ENCODE measurements around the gene GPR132.

Gene GPR132

DNA sequence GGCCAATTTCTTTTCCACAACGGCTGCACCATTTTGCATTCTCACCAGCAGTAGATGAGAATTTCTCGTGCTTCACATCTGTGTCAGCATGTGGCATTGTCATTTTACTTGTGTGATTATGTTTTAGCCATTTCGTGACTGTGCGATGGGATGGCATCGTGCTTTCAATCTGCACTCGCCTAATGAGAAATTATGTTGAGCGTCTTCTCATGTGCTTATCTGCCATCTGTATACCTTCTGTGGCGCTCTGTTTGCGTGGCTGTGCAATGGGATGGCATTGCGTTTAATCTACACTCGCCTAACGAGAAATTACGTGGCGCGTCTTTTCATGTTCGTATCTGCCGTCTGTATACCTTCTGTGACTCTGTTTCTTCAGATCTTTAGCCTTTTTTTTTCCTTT is 14.9 kb upstream of the GPR132 start:
- H3K9ac ChIP-seq (ENCODE audit: low read length): no peak overlapping the region
- no peaks in the 10 kb centered on the region for H3K9me3 ChIP-seq (ENCODE audit: control insufficient read depth, low read depth, low read length)
- no peak overlapping the region for H3K27ac ChIP-seq (ENCODE audit: low read length)
- H3K4me3 ChIP-seq (ENCODE audit: low read length): no peak overlapping the region
- H3K4me1 ChIP-seq (ENCODE audit: control insufficient read depth, low read depth, low read length): peaks cover 7% of the 10 kb centered on the region
- H3K36me3 ChIP-seq (ENCODE audit: control insufficient read depth, low read depth, low read length): no peaks in the 10 kb centered on the region
- H3K27me3 ChIP-seq (ENCODE audit: control insufficient read depth, insufficient read depth, low read length): peaks cover 9% of the 10 kb centered on the region

DNA sequence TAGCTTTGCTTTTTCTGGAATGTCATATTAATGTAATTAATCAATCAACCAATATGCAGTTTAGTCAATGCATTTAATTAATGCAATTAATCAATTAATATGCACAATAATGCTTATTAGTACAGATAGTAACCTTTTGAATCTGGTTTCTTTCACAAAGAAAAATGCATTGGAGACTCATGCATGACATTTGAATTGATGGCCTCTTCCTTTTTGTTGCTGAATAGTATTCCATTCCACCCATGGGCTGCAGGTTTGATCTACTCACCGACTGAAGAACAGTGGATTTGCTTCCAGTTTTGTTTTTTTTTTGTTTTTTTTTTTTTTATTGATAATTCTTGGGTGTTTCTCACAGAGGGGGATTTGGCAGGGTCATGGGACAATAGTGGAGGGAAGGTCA is 13.1 kb upstream of the GPR132 start:
- Histone ChIP-seq H3K36me3 (ENCODE audit: control insufficient read depth, low read depth, low read length) (no peaks in the 10 kb centered on the region), H3K27me3 (ENCODE audit: control insufficient read depth, insufficient read depth, low read length) (no peaks in the 10 kb centered on the region), H3K9me3 (ENCODE audit: control insufficient read depth, low read depth, low read length) (no peaks in the 10 kb centered on the region), H3K4me1 (ENCODE audit: control insufficient read depth, low read depth, low read length) (peaks cover 7% of the 10 kb centered on the region), H3K27ac (ENCODE audit: low read length) (no peak overlapping the region), H3K9ac (ENCODE audit: low read length) (no peak overlapping the region), H3K4me3 (ENCODE audit: low read length) (no peak overlapping the region)

DNA sequence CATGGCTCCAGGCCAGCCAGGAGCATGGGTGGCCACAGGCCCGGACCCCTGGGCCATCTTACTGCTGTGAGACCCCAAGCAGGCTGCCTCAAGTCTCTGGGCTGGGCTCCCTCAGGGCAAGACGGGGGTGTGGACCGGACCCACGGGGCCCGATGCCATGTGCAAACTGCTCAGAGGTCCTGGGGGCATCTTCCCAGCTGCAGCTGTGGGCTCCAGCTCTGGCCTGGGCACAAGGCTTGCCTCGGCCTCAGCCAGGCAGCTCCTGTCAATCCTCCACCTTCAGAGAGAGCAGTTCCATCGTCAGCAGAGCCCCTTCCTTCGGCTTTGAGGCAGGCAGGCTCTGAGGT is 12.4 kb upstream of the GPR132 start:
- no peaks in the 10 kb centered on the region for H3K9me3 ChIP-seq (ENCODE audit: control insufficient read depth, low read depth, low read length)
- no peak overlapping the region for H3K9ac ChIP-seq (ENCODE audit: low read length)
- no peak overlapping the region for H3K27ac ChIP-seq (ENCODE audit: low read length)
- H3K4me1 ChIP-seq (ENCODE audit: control insufficient read depth, low read depth, low read length): peaks cover 7% of the 10 kb centered on the region
- no peaks in the 10 kb centered on the region for H3K27me3 ChIP-seq (ENCODE audit: control insufficient read depth, insufficient read depth, low read length)
- H3K36me3 ChIP-seq (ENCODE audit: control insufficient read depth, low read depth, low read length): no peaks in the 10 kb centered on the region
- no peak overlapping the region for H3K4me3 ChIP-seq (ENCODE audit: low read length)

DNA sequence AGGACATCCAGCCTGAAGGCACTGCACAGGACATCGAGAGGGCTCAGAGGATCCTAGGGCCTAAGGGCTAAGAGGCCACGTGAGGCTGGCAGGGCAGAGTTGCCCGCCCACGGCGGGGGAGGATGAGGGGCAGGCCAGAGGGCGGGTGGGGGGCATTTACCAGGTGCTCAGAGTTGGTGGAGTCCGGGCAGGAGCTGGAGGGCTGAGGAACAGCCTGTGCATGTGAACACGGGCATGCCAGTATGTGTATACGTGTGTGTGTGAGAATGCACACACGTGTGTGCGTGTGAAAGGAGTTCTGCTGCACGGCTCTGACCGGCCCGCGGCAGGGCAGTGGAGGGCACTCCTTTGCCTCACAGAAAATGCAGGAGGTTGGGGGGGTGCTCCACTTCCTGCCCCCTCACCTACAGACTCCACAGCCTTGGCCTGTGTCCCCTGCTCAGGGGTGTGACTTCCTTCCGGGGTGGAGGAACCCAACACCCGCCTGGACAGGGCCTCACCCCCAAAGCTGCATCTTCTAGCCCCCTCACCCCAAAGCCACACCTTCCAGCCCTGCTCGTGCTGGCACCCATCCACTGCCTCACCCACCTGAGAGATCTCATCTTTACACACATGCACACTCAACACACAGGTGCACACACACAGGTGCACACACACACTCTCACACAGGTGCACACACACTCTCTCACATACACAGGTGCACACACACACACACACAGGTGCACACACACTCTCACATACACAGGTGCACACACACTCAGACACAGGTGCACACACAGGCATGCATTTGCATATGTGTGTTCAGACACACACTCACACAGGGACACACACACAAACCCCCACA is 11.8 kb upstream of the GPR132 start:
- H3K9me3 ChIP-seq (ENCODE audit: control insufficient read depth, low read depth, low read length): no peaks in the 10 kb centered on the region
- no peak overlapping the region for H3K4me3 ChIP-seq (ENCODE audit: low read length)
- H3K4me1 ChIP-seq (ENCODE audit: control insufficient read depth, low read depth, low read length): peaks cover 7% of the 10 kb centered on the region
- H3K9ac ChIP-seq (ENCODE audit: low read length): no peak overlapping the region
- no peaks in the 10 kb centered on the region for H3K36me3 ChIP-seq (ENCODE audit: control insufficient read depth, low read depth, low read length)
- H3K27ac ChIP-seq (ENCODE audit: low read length): no peak overlapping the region
- no peaks in the 10 kb centered on the region for H3K27me3 ChIP-seq (ENCODE audit: control insufficient read depth, insufficient read depth, low read length)

DNA sequence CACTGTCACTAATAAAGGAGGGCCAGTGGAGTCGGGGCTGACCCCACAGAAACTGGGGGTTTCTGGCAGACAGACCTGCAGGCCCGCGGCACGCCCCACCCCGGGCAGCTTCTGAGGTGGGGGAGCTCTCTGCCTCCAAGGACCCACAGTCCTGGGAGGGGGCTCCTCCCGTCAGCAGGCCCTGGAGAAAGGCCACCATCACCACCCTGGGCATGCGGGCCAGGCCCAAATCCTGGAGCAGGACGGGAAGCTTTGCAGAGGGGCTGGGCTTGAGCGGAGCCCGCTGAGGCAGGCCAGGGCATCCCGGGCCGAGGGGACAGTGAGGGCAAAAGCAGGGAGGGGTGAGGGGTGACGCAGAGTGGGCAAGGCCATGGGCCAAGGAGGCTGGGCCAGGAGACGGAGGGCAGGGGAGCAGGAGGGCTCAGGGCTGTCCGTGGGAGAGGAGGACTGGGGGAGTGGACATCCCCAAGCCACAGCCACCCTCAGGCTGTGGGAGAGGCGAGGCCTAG is 11.1 kb upstream of the GPR132 start:
- Histone ChIP-seq H3K9me3 (ENCODE audit: control insufficient read depth, low read depth, low read length) (no peaks in the 10 kb centered on the region), H3K36me3 (ENCODE audit: control insufficient read depth, low read depth, low read length) (no peaks in the 10 kb centered on the region), H3K9ac (ENCODE audit: low read length) (no peak overlapping the region), H3K4me3 (ENCODE audit: low read length) (no peak overlapping the region), H3K27ac (ENCODE audit: low read length) (no peak overlapping the region), H3K4me1 (ENCODE audit: control insufficient read depth, low read depth, low read length) (peaks cover 7% of the 10 kb centered on the region), H3K27me3 (ENCODE audit: control insufficient read depth, insufficient read depth, low read length) (no peaks in the 10 kb centered on the region)

DNA sequence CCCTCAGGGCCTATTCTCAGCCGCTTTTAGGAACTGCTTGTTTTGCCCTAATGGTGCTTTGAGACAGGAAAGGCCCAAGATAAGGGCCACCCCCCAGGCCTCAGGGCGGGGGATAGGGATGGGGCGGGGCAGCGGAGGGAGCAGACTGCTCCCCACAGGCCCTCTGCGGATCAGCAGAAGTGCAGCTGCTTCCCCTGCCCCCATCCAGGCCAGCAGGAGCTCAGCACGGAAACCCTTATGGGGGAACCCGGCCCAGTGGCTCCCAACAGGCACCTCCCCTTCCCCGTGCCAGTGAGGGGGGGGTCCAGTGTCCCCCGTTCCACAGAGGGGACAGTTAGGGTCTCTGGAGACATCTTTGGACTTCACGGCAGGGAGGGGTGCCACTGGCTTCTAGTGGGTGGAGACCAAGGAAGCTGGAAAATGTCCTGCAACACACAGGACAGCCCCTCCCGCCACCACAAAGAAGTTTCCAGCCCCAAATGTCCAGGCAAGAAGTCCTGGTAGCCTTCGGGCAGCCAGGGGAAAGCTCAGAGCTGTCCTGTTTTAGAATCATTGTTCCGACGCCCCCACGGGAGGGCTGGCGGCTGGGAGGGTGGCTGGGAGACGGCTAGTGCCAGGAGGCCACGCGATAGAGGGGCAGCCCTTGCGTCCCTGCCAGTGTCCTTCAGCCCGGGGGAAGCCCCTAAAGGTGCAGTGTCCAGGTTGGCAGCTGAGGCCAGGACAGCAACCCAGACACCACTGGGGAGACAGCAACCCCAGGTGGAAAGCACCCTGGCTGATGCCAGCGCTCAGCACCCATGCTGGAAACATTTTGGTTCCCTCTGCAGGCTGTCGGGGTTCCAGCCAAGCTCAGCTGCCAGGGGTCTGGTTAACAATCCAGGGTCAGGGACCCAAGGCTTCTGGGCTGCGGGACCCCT is 10.4 kb upstream of the GPR132 start:
- H3K27me3 ChIP-seq (ENCODE audit: control insufficient read depth, insufficient read depth, low read length): no peaks in the 10 kb centered on the region
- H3K27ac ChIP-seq (ENCODE audit: low read length): no peak overlapping the region

DNA sequence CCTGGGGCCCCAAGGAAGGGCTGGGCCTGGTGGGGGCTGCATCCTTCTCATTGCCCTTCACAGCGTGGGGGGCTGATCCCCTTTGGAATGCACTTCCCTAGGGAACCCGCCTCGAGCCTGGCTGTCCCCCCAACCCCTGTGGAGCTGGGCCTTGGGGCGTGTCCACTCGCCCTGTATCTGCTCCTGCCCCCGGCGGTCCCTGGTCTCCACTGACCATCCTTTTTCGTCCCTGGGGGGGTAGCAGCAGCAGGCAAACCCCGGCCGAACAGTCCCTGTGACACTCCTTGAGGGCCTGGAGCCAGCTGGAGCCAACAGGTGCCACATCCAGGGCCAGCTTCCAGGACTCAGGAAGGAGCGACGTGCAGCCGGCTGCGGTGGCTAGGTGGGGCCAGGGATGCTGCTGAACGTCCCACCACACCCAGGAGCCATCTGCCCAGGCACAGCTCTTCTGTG is 9.4 kb upstream of the GPR132 start:
- H3K9ac ChIP-seq (ENCODE audit: low read length): no peak overlapping the region

More for the DNA sequence above, 10.4 kb upstream of the GPR132 start:
- Histone ChIP-seq H3K4me3 (ENCODE audit: low read length) (no peak overlapping the region), H3K9me3 (ENCODE audit: control insufficient read depth, low read depth, low read length) (no peaks in the 10 kb centered on the region), H3K4me1 (ENCODE audit: control insufficient read depth, low read depth, low read length) (peaks cover 7% of the 10 kb centered on the region), H3K9ac (ENCODE audit: low read length) (no peak overlapping the region), H3K36me3 (ENCODE audit: control insufficient read depth, low read depth, low read length) (no peaks in the 10 kb centered on the region)

DNA sequence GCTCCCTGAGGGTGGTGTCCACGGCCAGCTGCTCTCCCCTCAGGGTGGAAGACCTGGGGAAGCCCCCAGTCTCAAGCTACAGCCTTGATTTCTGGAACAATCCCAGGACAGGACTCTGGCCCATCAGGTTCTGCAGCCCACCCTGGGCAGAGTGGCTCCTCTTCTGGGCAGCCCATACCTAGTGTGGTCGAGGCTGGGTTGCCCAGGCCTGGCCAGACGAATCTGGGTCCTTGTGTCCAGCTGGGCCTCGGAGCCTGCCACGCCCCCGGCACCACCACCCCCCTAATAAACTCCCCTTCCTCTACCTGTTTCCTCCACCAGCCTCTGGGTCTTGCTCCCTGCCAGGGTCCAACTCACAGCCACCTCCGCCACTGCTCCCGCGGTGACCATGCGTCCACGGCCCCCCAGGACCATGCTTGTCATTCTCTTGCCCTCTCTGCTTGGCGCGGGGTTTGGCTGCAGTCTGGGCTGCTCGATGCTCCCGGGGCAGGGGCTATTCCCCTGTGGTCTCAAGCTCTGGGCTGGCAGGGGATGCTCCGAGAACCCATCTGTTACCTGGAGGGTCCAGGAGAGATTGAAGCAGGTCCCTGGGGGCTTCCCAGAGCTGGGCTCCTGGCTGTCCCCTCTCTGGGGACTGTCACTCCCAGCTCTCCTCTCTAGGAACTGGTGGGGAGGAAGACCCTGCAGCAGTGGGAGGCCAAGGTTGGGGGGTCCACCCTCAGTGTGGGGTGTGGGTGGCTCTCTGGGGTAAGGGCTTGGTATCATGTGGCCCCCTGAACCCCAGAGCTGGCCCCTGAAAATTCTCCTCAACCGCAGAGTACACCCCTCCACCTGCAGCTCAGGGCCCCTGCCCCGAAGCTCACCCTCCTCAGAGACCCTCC is 8.7 kb upstream of the GPR132 start:
- peaks cover 7% of the 10 kb centered on the region for H3K4me1 ChIP-seq (ENCODE audit: control insufficient read depth, low read depth, low read length)
- no peak overlapping the region for H3K9ac ChIP-seq (ENCODE audit: low read length)
- no peaks in the 10 kb centered on the region for H3K27me3 ChIP-seq (ENCODE audit: control insufficient read depth, insufficient read depth, low read length)
- no peaks in the 10 kb centered on the region for H3K9me3 ChIP-seq (ENCODE audit: control insufficient read depth, low read depth, low read length)
- no peaks in the 10 kb centered on the region for H3K36me3 ChIP-seq (ENCODE audit: control insufficient read depth, low read depth, low read length)
- no peak overlapping the region for H3K4me3 ChIP-seq (ENCODE audit: low read length)
- no peak overlapping the region for H3K27ac ChIP-seq (ENCODE audit: low read length)

More for the DNA sequence above, 9.4 kb upstream of the GPR132 start:
- Histone ChIP-seq H3K4me1 (ENCODE audit: control insufficient read depth, low read depth, low read length) (peaks cover 7% of the 10 kb centered on the region), H3K27ac (ENCODE audit: low read length) (no peak overlapping the region), H3K4me3 (ENCODE audit: low read length) (no peak overlapping the region), H3K27me3 (ENCODE audit: control insufficient read depth, insufficient read depth, low read length) (no peaks in the 10 kb centered on the region), H3K36me3 (ENCODE audit: control insufficient read depth, low read depth, low read length) (no peaks in the 10 kb centered on the region), H3K9me3 (ENCODE audit: control insufficient read depth, low read depth, low read length) (no peaks in the 10 kb centered on the region)

DNA sequence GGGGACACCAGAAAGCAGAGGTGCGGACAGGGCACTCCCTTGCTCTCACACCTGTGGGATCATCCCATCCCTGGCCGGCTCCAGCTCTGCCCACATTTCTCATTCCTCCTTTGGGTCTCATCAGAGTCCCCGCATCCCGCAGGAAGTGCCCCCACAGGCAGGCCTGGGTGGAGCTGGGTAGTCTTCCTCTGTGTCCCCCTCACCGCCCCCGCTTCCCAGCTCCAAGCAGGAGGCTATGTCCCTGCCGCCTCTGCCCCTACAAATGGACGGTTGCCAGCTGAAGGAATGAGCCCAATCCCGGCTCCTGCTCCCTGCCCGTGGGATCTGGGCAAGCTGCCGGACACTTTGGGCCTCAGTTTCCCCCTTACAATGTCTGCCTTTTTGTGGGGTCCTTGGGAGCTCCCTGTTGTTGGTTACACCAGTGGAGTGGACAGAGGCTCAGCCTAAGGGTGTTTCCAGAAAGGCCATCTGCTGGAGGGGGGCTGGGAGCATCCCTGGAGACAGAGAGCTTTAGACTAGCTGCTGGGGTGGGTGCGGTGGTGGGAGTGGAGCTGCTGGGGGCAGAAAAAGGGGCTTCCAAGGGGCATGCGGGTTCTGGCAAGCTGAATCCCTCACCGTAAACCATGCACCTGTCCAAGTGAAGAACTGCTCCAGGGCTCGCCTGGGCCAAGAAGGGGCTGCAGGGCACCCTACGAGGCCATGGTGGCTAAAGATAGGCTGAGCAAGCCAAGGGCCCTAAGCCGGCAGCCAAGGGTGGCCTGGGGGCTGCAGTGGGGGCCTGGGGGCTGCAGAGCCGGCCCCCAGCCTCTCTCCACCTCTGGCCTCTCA is 7.9 kb upstream of the GPR132 start:
- Histone ChIP-seq H3K36me3 (ENCODE audit: control insufficient read depth, low read depth, low read length) (no peaks in the 10 kb centered on the region), H3K27me3 (ENCODE audit: control insufficient read depth, insufficient read depth, low read length) (no peaks in the 10 kb centered on the region), H3K9ac (ENCODE audit: low read length) (no peak overlapping the region), H3K9me3 (ENCODE audit: control insufficient read depth, low read depth, low read length) (no peaks in the 10 kb centered on the region), H3K27ac (ENCODE audit: low read length) (no peak overlapping the region), H3K4me3 (ENCODE audit: low read length) (no peak overlapping the region), H3K4me1 (ENCODE audit: control insufficient read depth, low read depth, low read length) (peaks cover 7% of the 10 kb centered on the region)

DNA sequence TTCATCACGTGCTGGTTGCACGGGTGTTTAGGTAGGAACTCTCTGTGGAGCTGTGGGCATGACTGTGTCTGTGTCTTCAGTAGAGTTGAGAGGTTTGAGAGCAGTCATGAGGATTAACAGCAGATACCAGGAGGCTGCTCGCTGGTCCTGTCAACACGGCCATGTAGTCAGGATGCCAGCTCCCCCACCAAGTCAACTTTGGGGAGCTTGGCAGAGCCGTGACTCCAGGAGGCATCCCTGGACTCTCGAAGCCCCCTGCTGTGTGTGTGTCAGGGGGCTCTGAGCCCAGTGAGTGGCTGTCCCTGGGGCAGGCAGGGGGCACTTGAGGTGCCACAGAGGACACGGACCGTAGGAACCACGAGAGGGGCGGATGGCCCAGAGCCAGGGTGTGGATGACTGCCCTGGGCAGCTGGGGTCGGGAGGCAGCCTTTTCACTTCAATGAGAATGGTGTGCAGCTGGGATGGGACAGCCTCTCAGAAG is 7.2 kb upstream of the GPR132 start:
- Histone ChIP-seq H3K27me3 (ENCODE audit: control insufficient read depth, insufficient read depth, low read length) (no peaks in the 10 kb centered on the region), H3K4me3 (ENCODE audit: low read length) (no peak overlapping the region), H3K36me3 (ENCODE audit: control insufficient read depth, low read depth, low read length) (no peaks in the 10 kb centered on the region), H3K9ac (ENCODE audit: low read length) (no peak overlapping the region), H3K27ac (ENCODE audit: low read length) (no peak overlapping the region), H3K4me1 (ENCODE audit: control insufficient read depth, low read depth, low read length) (peaks cover 7% of the 10 kb centered on the region), H3K9me3 (ENCODE audit: control insufficient read depth, low read depth, low read length) (no peaks in the 10 kb centered on the region)
